Liver (tissue), 9 donors: ENCODE measurements around the gene LAMC3. TPM values are rescaled to one million over a fixed set of nuclear protein-coding genes. Genes with fewer than 3 reads are reported as not detected.

Source experiments
- DNase-seq: peaks from one replicate; pipeline ENCODE4 v3.0.0-alpha.2; 2017; ENCODE audit warnings: low spot score
- H3K27ac ChIP-seq, 2 donors: one replicate each; pipeline ENCODE4 v1.7.0; 2013; ENCODE audit warnings: inconsistent platforms in 2 of 2, low read length in 2 of 2, control low read depth in 1 of 2, low read depth in 1 of 2, mild to moderate bottlenecking in 1 of 2
- H3K27me3 ChIP-seq, 4 donors: one replicate each; pipeline versions ENCODE4 v1.6.1 to v1.7.0; 2013; ENCODE audit warnings: low read length in 3 of 4, inconsistent platforms in 1 of 4, mild to moderate bottlenecking in 1 of 4, moderate library complexity in 1 of 4; ENCODE audit not compliant: control insufficient read depth in 4 of 4, insufficient read depth in 4 of 4
- H3K36me3 ChIP-seq, 4 donors: one replicate each; pipeline versions ENCODE4 v1.6.1 to v1.7.0; 2013; ENCODE audit warnings: low read length in 3 of 4, mild to moderate bottlenecking in 3 of 4, low read depth in 1 of 4, moderate library complexity in 1 of 4; ENCODE audit not compliant: control insufficient read depth in 4 of 4, insufficient read depth in 3 of 4
- H3K4me1 ChIP-seq, 4 donors: one replicate each; pipeline versions ENCODE4 v1.6.1 to v1.7.0; 2013; ENCODE audit warnings: low read length in 3 of 4, mild to moderate bottlenecking in 3 of 4, moderate library complexity in 1 of 4; ENCODE audit not compliant: control insufficient read depth in 4 of 4, insufficient read depth in 4 of 4
- H3K4me3 ChIP-seq, 3 donors: one replicate each; pipeline versions ENCODE4 v1.6.1 to v1.7.0; 2013; ENCODE audit warnings: low read length in 3 of 3, control low read depth in 1 of 3, low read depth in 1 of 3, mild to moderate bottlenecking in 1 of 3
- H3K9ac ChIP-seq, 2 donors: one replicate each; pipeline ENCODE4 v1.7.0; 2013; ENCODE audit warnings: low read length in 2 of 2, mild to moderate bottlenecking in 2 of 2, moderate library complexity in 2 of 2, control low read depth in 1 of 2, low read depth in 1 of 2
- H3K9me3 ChIP-seq, 4 donors: one replicate each; pipeline versions ENCODE4 v1.6.1 to v1.7.0; 2013; ENCODE audit warnings: low read length in 3 of 4; ENCODE audit not compliant: control insufficient read depth in 4 of 4
- EGR1 ChIP-seq, 2 donors: IDR thresholded peaks; 2 replicates each; pipeline ENCODE4 v1.6.1; 2016 to 2018; ENCODE audit warnings: antibody characterized with exemption in 2 of 2, low read depth in 2 of 2
- FOXA1 ChIP-seq: IDR thresholded peaks from 2 replicates; pipeline ENCODE4 v1.6.1; 2016; ENCODE audit warnings: antibody characterized with exemption
- FOXA2 ChIP-seq: IDR thresholded peaks from 2 replicates; pipeline ENCODE4 v1.6.1; 2016; ENCODE audit warnings: antibody characterized with exemption
- GABPA ChIP-seq, 2 donors: IDR thresholded peaks in 1 of 2; conservative IDR thresholded peaks in 1 of 2; 2 replicates each; pipeline ENCODE4 v1.6.1; 2016; ENCODE audit warnings: antibody characterized with exemption in 2 of 2, mild to moderate bottlenecking in 1 of 2, moderate library complexity in 1 of 2
- HNF4A ChIP-seq, 2 donors: conservative IDR thresholded peaks; 2 replicates each; pipeline ENCODE4 v1.6.1; 2016; ENCODE audit warnings: antibody characterized with exemption in 2 of 2, mild to moderate bottlenecking in 2 of 2
- HNF4G ChIP-seq: IDR thresholded peaks from 2 replicates; pipeline ENCODE4 v1.6.1; 2016; ENCODE audit warnings: antibody characterized with exemption
- JUND ChIP-seq, 2 donors: IDR thresholded peaks; 2 replicates each; pipeline ENCODE4 v1.6.1; 2016; ENCODE audit warnings: antibody characterized with exemption in 2 of 2
- NR2F2 ChIP-seq: IDR thresholded peaks from 2 replicates; pipeline ENCODE4 v1.6.1; 2016; ENCODE audit warnings: antibody characterized with exemption
- RAD21 ChIP-seq, 2 donors: IDR thresholded peaks; 2 replicates each; pipeline ENCODE4 v1.6.1; 2016; ENCODE audit warnings: antibody characterized with exemption in 2 of 2, mild to moderate bottlenecking in 2 of 2
- RXRA ChIP-seq, 2 donors: IDR thresholded peaks; 2 replicates each; pipeline ENCODE4 v1.6.1; 2017 to 2018; ENCODE audit warnings: antibody characterized with exemption in 2 of 2, mild to moderate bottlenecking in 1 of 2
- SP1 ChIP-seq: IDR thresholded peaks from 2 replicates; pipeline ENCODE4 v1.6.1; 2018; ENCODE audit warnings: antibody characterized with exemption, mild to moderate bottlenecking
- TAF1 ChIP-seq: conservative IDR thresholded peaks from 2 replicates; pipeline ENCODE4 v1.6.1; 2016; ENCODE audit warnings: antibody characterized with exemption, mild to moderate bottlenecking
- YY1 ChIP-seq: IDR thresholded peaks from 2 replicates; pipeline ENCODE4 v1.6.1; 2016; ENCODE audit warnings: antibody characterized with exemption, mild to moderate bottlenecking
- WGBS: extraction: QIAGEN DNeasy Blood & Tissue Kit; methylation state at CpG from one replicate; pipeline ENCODE4 v1.1.7; 2013; 5-methylcytosine and 5-hydroxymethylcytosine counted together
- polyA plus RNA-seq, 2 donors: library from polyadenylated mRNA; stranded (reverse) in 1 of 2; unstranded in 1 of 2; fragments of 200-250 nt in 1 of 2; fragments of >200 nt in 1 of 2; fragmentation: Nextera tagmentation in 1 of 2; extraction: Ambion mirVana in 1 of 2; gene quantifications; one replicate each; pipeline versions ENCODE4 v1.2.1 to v1.2.3, GENCODE V29; 2013 to 2015
- total RNA-seq, 2 donors: library from RNA; depleted of rRNA; stranded (reverse); fragments of >200 nt; gene quantifications; one replicate each; pipeline ENCODE4 v1.2.3, GENCODE V29; 2014
- TF ChIP-seq, protein P1 (sequence below): IDR thresholded peaks from 2 replicates; pipeline ENCODE4 v1.6.1; 2016; ENCODE audit warnings: antibody characterized with exemption
- TF ChIP-seq, protein P2 (sequence below): IDR thresholded peaks from 2 replicates; pipeline ENCODE4 v1.6.1; 2016; ENCODE audit warnings: antibody characterized with exemption
- TF ChIP-seq, protein P3 (sequence below): IDR thresholded peaks from 2 replicates; pipeline ENCODE4 v1.6.1; 2016; ENCODE audit warnings: antibody characterized with exemption
- TF ChIP-seq, protein P4 (sequence below): fragments of 150-350 bp; IDR thresholded peaks from 2 replicates; pipeline ENCODE4 v1.5.1; 2017; ENCODE audit warnings: improper control_type of control experiment, low read depth, low read length; ENCODE audit not compliant: missing input control
- TF ChIP-seq, protein P5 (sequence below): IDR thresholded peaks from 2 replicates; pipeline ENCODE4 v1.6.1; 2016; ENCODE audit warnings: antibody characterized with exemption, mild to moderate bottlenecking
- donor health status: healthy.
- donor health status: healthy.
- donor health status: healthy.
- donor health status: healthy.
- donor health status: healthy.

Gene LAMC3
- total and polyA plus RNA-seq, 4 donors = 1.4 to 5.9 (median 2.9) TPM

DNA sequence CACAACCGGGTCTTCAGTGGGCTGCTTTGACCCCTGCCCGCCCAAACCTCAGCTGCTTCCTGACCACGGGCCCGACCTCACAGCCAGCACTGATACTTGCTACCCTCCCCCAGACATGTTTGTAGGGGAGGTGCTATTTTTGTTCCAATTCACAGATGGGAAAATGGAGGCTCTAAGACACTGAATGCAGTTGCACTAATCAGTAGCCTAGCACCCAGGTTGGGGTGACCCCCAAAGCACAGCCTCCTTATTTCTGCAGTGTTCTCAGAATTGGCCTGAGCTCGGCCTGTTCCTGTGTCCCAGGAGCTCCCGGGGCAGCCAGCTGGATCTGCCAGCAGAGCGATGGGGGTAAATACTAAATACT, 22.6 kb downstream of the LAMC3 start:
- Histone ChIP-seq H3K27me3 (no peaks in the 10 kb centered on the region), H3K9me3 (no peaks in the 10 kb centered on the region), H3K36me3 (no peaks in the 10 kb centered on the region), H3K9ac (no peak overlapping the region), H3K4me3 (no peak overlapping the region), H3K4me1 (no peaks in the 10 kb centered on the region), H3K27ac (no peak overlapping the region)
- DNase-seq = no peak
- WGBS = 84% methylated on average over 7 of the region's 7 CpGs
- TF ChIP-seq, protein P1, sequence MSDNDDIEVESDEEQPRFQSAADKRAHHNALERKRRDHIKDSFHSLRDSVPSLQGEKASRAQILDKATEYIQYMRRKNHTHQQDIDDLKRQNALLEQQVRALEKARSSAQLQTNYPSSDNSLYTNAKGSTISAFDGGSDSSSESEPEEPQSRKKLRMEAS = no peak
- no peak for TF ChIP-seq RAD21 (IDR thresholded peaks at IDR 0.05)
- TF ChIP-seq SP1 = no peak
- no peak for TF ChIP-seq NR2F2
- TF ChIP-seq YY1 = no peak
- TF ChIP-seq JUND (IDR thresholded peaks at IDR 0.05) = no peak

DNA sequence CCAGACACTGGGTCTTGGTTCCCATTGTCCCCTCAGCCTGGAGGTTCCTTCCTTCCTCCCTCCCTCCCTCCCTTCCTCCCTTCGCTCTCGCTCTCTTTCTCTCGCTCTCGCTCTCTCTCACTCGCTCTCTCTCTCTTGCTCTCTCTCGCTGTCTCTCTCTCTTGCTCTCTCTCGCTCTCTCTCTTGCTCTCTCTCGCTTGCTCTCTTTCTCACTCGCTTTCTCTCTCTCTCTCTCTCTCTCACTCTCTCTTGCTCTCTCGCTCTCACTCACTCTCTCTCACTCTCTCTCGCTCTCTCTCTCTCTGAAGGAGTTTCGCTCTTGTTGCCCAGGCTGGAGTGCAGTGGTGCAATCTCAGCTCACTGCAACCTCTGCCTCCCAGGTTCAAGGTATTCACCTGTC, 23.4 kb downstream of the LAMC3 start:
- TF ChIP-seq NR2F2 = no peak
- no peak for TF ChIP-seq HNF4G
- TF ChIP-seq YY1 = no peak
- TF ChIP-seq, protein P1 = no peak
- TF ChIP-seq RAD21 (IDR thresholded peaks at IDR 0.05) = no peak
- TF ChIP-seq EGR1 (IDR thresholded peaks at IDR 0.05; ENCODE audit: low read depth in 2 of 2) = no peak
- no peak for TF ChIP-seq RXRA (IDR thresholded peaks at IDR 0.05)
- TF ChIP-seq, protein P2, sequence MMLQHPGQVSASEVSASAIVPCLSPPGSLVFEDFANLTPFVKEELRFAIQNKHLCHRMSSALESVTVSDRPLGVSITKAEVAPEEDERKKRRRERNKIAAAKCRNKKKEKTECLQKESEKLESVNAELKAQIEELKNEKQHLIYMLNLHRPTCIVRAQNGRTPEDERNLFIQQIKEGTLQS = no peak
- TF ChIP-seq HNF4A (conservative IDR thresholded peaks at IDR 0.05) = no peak
- TF ChIP-seq, protein P3, sequence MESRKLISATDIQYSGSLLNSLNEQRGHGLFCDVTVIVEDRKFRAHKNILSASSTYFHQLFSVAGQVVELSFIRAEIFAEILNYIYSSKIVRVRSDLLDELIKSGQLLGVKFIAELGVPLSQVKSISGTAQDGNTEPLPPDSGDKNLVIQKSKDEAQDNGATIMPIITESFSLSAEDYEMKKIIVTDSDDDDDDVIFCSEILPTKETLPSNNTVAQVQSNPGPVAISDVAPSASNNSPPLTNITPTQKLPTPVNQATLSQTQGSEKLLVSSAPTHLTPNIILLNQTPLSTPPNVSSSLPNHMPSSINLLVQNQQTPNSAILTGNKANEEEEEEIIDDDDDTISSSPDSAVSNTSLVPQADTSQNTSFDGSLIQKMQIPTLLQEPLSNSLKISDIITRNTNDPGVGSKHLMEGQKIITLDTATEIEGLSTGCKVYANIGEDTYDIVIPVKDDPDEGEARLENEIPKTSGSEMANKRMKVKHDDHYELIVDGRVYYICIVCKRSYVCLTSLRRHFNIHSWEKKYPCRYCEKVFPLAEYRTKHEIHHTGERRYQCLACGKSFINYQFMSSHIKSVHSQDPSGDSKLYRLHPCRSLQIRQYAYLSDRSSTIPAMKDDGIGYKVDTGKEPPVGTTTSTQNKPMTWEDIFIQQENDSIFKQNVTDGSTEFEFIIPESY = no peak
- no peak for TF ChIP-seq FOXA1
- TF ChIP-seq, protein P4, sequence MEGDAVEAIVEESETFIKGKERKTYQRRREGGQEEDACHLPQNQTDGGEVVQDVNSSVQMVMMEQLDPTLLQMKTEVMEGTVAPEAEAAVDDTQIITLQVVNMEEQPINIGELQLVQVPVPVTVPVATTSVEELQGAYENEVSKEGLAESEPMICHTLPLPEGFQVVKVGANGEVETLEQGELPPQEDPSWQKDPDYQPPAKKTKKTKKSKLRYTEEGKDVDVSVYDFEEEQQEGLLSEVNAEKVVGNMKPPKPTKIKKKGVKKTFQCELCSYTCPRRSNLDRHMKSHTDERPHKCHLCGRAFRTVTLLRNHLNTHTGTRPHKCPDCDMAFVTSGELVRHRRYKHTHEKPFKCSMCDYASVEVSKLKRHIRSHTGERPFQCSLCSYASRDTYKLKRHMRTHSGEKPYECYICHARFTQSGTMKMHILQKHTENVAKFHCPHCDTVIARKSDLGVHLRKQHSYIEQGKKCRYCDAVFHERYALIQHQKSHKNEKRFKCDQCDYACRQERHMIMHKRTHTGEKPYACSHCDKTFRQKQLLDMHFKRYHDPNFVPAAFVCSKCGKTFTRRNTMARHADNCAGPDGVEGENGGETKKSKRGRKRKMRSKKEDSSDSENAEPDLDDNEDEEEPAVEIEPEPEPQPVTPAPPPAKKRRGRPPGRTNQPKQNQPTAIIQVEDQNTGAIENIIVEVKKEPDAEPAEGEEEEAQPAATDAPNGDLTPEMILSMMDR = no peak
- TF ChIP-seq, protein P5, sequence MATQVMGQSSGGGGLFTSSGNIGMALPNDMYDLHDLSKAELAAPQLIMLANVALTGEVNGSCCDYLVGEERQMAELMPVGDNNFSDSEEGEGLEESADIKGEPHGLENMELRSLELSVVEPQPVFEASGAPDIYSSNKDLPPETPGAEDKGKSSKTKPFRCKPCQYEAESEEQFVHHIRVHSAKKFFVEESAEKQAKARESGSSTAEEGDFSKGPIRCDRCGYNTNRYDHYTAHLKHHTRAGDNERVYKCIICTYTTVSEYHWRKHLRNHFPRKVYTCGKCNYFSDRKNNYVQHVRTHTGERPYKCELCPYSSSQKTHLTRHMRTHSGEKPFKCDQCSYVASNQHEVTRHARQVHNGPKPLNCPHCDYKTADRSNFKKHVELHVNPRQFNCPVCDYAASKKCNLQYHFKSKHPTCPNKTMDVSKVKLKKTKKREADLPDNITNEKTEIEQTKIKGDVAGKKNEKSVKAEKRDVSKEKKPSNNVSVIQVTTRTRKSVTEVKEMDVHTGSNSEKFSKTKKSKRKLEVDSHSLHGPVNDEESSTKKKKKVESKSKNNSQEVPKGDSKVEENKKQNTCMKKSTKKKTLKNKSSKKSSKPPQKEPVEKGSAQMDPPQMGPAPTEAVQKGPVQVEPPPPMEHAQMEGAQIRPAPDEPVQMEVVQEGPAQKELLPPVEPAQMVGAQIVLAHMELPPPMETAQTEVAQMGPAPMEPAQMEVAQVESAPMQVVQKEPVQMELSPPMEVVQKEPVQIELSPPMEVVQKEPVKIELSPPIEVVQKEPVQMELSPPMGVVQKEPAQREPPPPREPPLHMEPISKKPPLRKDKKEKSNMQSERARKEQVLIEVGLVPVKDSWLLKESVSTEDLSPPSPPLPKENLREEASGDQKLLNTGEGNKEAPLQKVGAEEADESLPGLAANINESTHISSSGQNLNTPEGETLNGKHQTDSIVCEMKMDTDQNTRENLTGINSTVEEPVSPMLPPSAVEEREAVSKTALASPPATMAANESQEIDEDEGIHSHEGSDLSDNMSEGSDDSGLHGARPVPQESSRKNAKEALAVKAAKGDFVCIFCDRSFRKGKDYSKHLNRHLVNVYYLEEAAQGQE = no peak
- no peak for TF ChIP-seq JUND (IDR thresholded peaks at IDR 0.05)
- TF ChIP-seq TAF1 = no peak
- no peak for TF ChIP-seq FOXA2
- TF ChIP-seq GABPA (IDR thresholded peaks at IDR 0.05 in 1 of 2, conservative IDR thresholded peaks at IDR 0.05 in 1 of 2) = no peak
- TF ChIP-seq SP1 = no peak
- H3K27ac ChIP-seq = no peak overlapping the region
- no peak overlapping the region for H3K9ac ChIP-seq
- H3K36me3 ChIP-seq = no peaks in the 10 kb centered on the region
- H3K27me3 ChIP-seq = no peaks in the 10 kb centered on the region
- H3K9me3 ChIP-seq = no peaks in the 10 kb centered on the region
- no peaks in the 10 kb centered on the region for H3K4me1 ChIP-seq
- no peak overlapping the region for H3K4me3 ChIP-seq
- DNase-seq = no peak
- 89% methylated on average over 12 of the region's 12 CpGs for WGBS
